HAP-1 (cell line): ENCODE data around the gene KRTAP10-1.
A peak's percentile ranks its signal among the peaks of the same experiment; 100 is the strongest.
"Not testable (repeated sequence)": the region's sequence is repeated elsewhere in the genome, so short reads cannot be mapped to it uniquely, and the experiment has no call there.

Source experiments
- DNase-seq, 2 experiments: peaks; one replicate each; pipeline ENCODE4 v3.0.0-alpha.2; 2016 to 2020; ENCODE audit warnings: low spot score in 2 of 2
- H3K27me3 ChIP-seq: fragments of 250-450 bp; sonication (Bioruptor Pico); 2 replicates; pipeline ENCODE4 v1.5.1; 2020; ENCODE audit warnings: low read depth, mild to moderate bottlenecking, moderate library complexity
- H3K36me3 ChIP-seq: fragments of 250-450 bp; sonication (Bioruptor Pico); replicated peaks from 2 replicates; pipeline ENCODE4 v1.5.1; 2020; ENCODE audit warnings: mild to moderate bottlenecking
- H3K4me1 ChIP-seq: fragments of 250-450 bp; sonication (Bioruptor Pico); 2 replicates; pipeline ENCODE4 v1.5.1; 2020; ENCODE audit warnings: mild to moderate bottlenecking
- H3K4me3 ChIP-seq: fragments of 250-450 bp; sonication (Bioruptor Pico); 2 replicates; pipeline ENCODE4 v1.5.1; 2020; ENCODE audit warnings: mild to moderate bottlenecking, moderate library complexity
- H3K9me3 ChIP-seq: fragments of 250-450 bp; sonication (Bioruptor Pico); 2 replicates; pipeline ENCODE4 v1.5.1; 2020; ENCODE audit warnings: mild to moderate bottlenecking, moderate library complexity
- in situ Hi-C: fragments of 300-500 bp; cut with MboI; formaldehyde crosslinking; loops from 3 replicates; pipeline ENCODE4 v1.14.3; 2020; ENCODE audit warnings: low sequenced_read_pairs, inconsistent platforms, mixed read lengths

The KRTAP10-1 gene

GRCh38 chr21:44564886-44565598 lies 25.0 kb upstream of the KRTAP10-1 start:
- Histone ChIP-seq H3K27me3 (no peaks in the 10 kb centered on the region; the same call in 1 of the 2 replicates), H3K9me3 (no peaks in the 10 kb centered on the region), H3K4me3 (no peak overlapping the region), H3K36me3 (no peaks in the 10 kb centered on the region), H3K4me1 (no peaks in the 10 kb centered on the region)
- no peak for DNase-seq
- in situ Hi-C loops, result no loop called here

GRCh38 chr21:44564099-44564498 lies 24.1 kb upstream of the KRTAP10-1 start:
- Histone ChIP-seq H3K9me3 (no peaks in the 10 kb centered on the region), H3K27me3 (no peaks in the 10 kb centered on the region; the same call in 1 of the 2 replicates), H3K4me1 (no peaks in the 10 kb centered on the region), H3K36me3 (no peaks in the 10 kb centered on the region), H3K4me3 (no peak overlapping the region)
- in situ Hi-C loops, result no loop called here
- no peak for DNase-seq

- H3K9me3 ChIP-seq, result no peaks in the 10 kb centered on the region
- in situ Hi-C loops, result no loop called here
Measured at GRCh38 chr21:44558695-44559094, 18.7 kb upstream of the KRTAP10-1 start, which contains the start of gene KRTAP10-3. KRTAP10-3 (minus strand) TSS chr21:44558795; CDS start chr21:44558715, 80 bp downstream.

GRCh38 chr21:44558329-44558675 lies 18.3 kb upstream of the KRTAP10-1 start:
- peaks cover 22% of the 10 kb centered on the region for H3K27me3 ChIP-seq
- H3K36me3 ChIP-seq, H3K4me3 ChIP-seq, H3K9me3 ChIP-seq, in situ Hi-C loops, DNase-seq, H3K4me1 ChIP-seq: not testable (repeated sequence)

More at GRCh38 chr21:44558695-44559094, 18.7 kb upstream of the KRTAP10-1 start, which contains the start of gene KRTAP10-3:
- Histone ChIP-seq H3K4me1 (no peaks in the 10 kb centered on the region), H3K4me3 (no peak within 1 kb of the TSS), H3K27me3 (peaks cover 19% of the 10 kb centered on the region), H3K36me3 (no peaks in the 10 kb centered on the region)
- no peak for DNase-seq

- DNase-seq, result no peak
- Histone ChIP-seq H3K4me3 (no peak overlapping the region), H3K27me3 (peaks cover 25% of the 10 kb centered on the region), H3K4me1 (no peaks in the 10 kb centered on the region), H3K36me3 (no peaks in the 10 kb centered on the region), H3K9me3 (no peaks in the 10 kb centered on the region)
- in situ Hi-C loops, result no loop called here
Measured at GRCh38 chr21:44557491-44558328, 17.7 kb upstream of the KRTAP10-1 start.

GRCh38 chr21:44556879-44557278 lies 16.9 kb upstream of the KRTAP10-1 start:
- Histone ChIP-seq H3K27me3 (peaks cover 25% of the 10 kb centered on the region), H3K4me3 (no peak overlapping the region), H3K9me3 (no peaks in the 10 kb centered on the region), H3K36me3 (no peaks in the 10 kb centered on the region), H3K4me1 (no peaks in the 10 kb centered on the region)
- no peak for DNase-seq
- in situ Hi-C loops, result no loop called here

- no peaks in the 10 kb centered on the region for H3K9me3 ChIP-seq
- no peaks in the 10 kb centered on the region for H3K36me3 ChIP-seq
- DNase-seq, result no peak
- no peaks in the 10 kb centered on the region for H3K4me1 ChIP-seq
- H3K27me3 ChIP-seq, result peaks cover 25% of the 10 kb centered on the region
- in situ Hi-C loops, result no loop called here
- no peak overlapping the region for H3K4me3 ChIP-seq
Measured at GRCh38 chr21:44555200-44555875, 15.3 kb upstream of the KRTAP10-1 start.

- peaks cover 25% of the 10 kb centered on the region for H3K27me3 ChIP-seq
- DNase-seq, result no peak
- no peaks in the 10 kb centered on the region for H3K4me1 ChIP-seq
- no peaks in the 10 kb centered on the region for H3K9me3 ChIP-seq
- in situ Hi-C loops, result no loop called here
- no peak overlapping the region for H3K4me3 ChIP-seq
- H3K36me3 ChIP-seq, result no peaks in the 10 kb centered on the region
Measured at GRCh38 chr21:44552681-44553080, 12.7 kb upstream of the KRTAP10-1 start.

- Histone ChIP-seq H3K4me1 (no peaks in the 10 kb centered on the region), H3K4me3 (no peak overlapping the region), H3K27me3 (peaks cover 24% of the 10 kb centered on the region), H3K36me3 (no peaks in the 10 kb centered on the region), H3K9me3 (no peaks in the 10 kb centered on the region)
- in situ Hi-C loops, result no loop called here
- no peak for DNase-seq
Measured at GRCh38 chr21:44552136-44552535, 12.1 kb upstream of the KRTAP10-1 start.

- in situ Hi-C loops, result no loop called here
- H3K4me3 ChIP-seq, result no peak within 1 kb of the TSS
- no peaks in the 10 kb centered on the region for H3K4me1 ChIP-seq
- H3K36me3 ChIP-seq, result no peaks in the 10 kb centered on the region
- DNase-seq, result peak in 1 of 2 experiments; percentile 4
- no peaks in the 10 kb centered on the region for H3K9me3 ChIP-seq
- peaks cover 18% of the 10 kb centered on the region for H3K27me3 ChIP-seq
Measured at GRCh38 chr21:44551340-44551961, 11.5 kb upstream of the KRTAP10-1 start, which contains the start of gene KRTAP10-2. KRTAP10-2 (minus strand) TSS chr21:44551505; CDS start chr21:44551458, 47 bp downstream.

- Histone ChIP-seq H3K9me3 (no peaks in the 10 kb centered on the region), H3K27me3 (peaks cover 17% of the 10 kb centered on the region), H3K4me3 (no peak overlapping the region), H3K36me3 (no peaks in the 10 kb centered on the region), H3K4me1 (no peaks in the 10 kb centered on the region)
- DNase-seq, result peak in 1 of 2 experiments; percentile 1
- in situ Hi-C loops, result no loop called here
Measured at GRCh38 chr21:44550807-44551206, 10.8 kb upstream of the KRTAP10-1 start.

GRCh38 chr21:44550285-44550684 lies 10.3 kb upstream of the KRTAP10-1 start:
- H3K9me3 ChIP-seq, H3K4me1 ChIP-seq, in situ Hi-C loops, H3K4me3 ChIP-seq, H3K36me3 ChIP-seq: not testable (repeated sequence)
- peak in 1 of 2 experiments; percentile 1 for DNase-seq
- peaks cover 17% of the 10 kb centered on the region for H3K27me3 ChIP-seq

GRCh38 chr21:44549525-44550211 lies 9.7 kb upstream of the KRTAP10-1 start:
- peak in 1 of 2 experiments; percentile 3 for DNase-seq
- in situ Hi-C loops, result no loop called here
- H3K36me3 ChIP-seq, result no peaks in the 10 kb centered on the region
- no peaks in the 10 kb centered on the region for H3K4me1 ChIP-seq
- H3K4me3 ChIP-seq, result no peak overlapping the region
- no peaks in the 10 kb centered on the region for H3K9me3 ChIP-seq
- H3K27me3 ChIP-seq, result peaks cover 12% of the 10 kb centered on the region
